Activated T-helper 17 cell treated with anti-CD3 and anti-CD28 coated beads, Interleukin-2, amount 50 U/mL, for 72 hours (primary cell): ENCODE data around the gene ATAD3A. TPM values are rescaled to one million over a fixed set of nuclear protein-coding genes. Genes with fewer than 3 reads are reported as not detected.
A peak's percentile ranks its signal among the peaks of the same experiment; 100 is the strongest.
"Not testable (repeated sequence)": the region's sequence is repeated elsewhere in the genome, so short reads cannot be mapped to it uniquely, and the experiment has no call there.

Experiments
- ATAC-seq: fragments of 150-1000 bp; cut with Tn5 transposase; replicated peaks from 2 replicates; pipeline ENCODE4 v1.10.0; 2021; ENCODE audit warnings: mild to moderate bottlenecking, moderate library complexity
- H3K27ac Mint-ChIP-seq: one replicate; pipeline ENCODE4 v1.8.0; 2022; ENCODE audit warnings: mixed read lengths
- H3K27me3 Mint-ChIP-seq: one replicate; pipeline ENCODE4 v1.8.0; 2022; ENCODE audit warnings: mixed read lengths
- H3K36me3 Mint-ChIP-seq: one replicate; pipeline ENCODE4 v1.8.0; 2022; ENCODE audit warnings: low read depth, mild to moderate bottlenecking, mixed read lengths
- H3K4me1 Mint-ChIP-seq: one replicate; pipeline ENCODE4 v1.8.0; 2022; ENCODE audit warnings: mixed read lengths
- H3K4me3 Mint-ChIP-seq: one replicate; pipeline ENCODE4 v1.8.0; 2022; ENCODE audit warnings: mild to moderate bottlenecking, mixed read lengths
- H3K9me3 Mint-ChIP-seq: one replicate; pipeline ENCODE4 v1.8.0; 2022; ENCODE audit warnings: mixed read lengths
- total RNA-seq, 2 donors: library from RNA; stranded (reverse); gene quantifications; one replicate each; pipeline ENCODE4 v1.2.3, GENCODE V29; 2022

Gene ATAD3A
- total RNA-seq, 2 donors from 2014 or later = 24.2 to 56.8 TPM

- not testable (repeated sequence) for H3K4me3 Mint-ChIP-seq, H3K27me3 Mint-ChIP-seq, H3K27ac Mint-ChIP-seq, H3K36me3 Mint-ChIP-seq, H3K9me3 Mint-ChIP-seq, ATAC-seq
- H3K4me1 Mint-ChIP-seq = peaks cover 12% of the 10 kb centered on the region
Measured at GRCh38 chr1:1508775-1509464, 3.0 kb upstream of the ATAD3A start.

GRCh38 chr1:1509465-1509850, 2.5 kb upstream of the ATAD3A start:
- H3K4me3 Mint-ChIP-seq, H3K9me3 Mint-ChIP-seq, ATAC-seq, H3K27ac Mint-ChIP-seq, H3K27me3 Mint-ChIP-seq, H3K36me3 Mint-ChIP-seq: not testable (repeated sequence)
- peaks cover 12% of the 10 kb centered on the region for H3K4me1 Mint-ChIP-seq

GRCh38 chr1:1510912-1511532, 940 bp upstream of the ATAD3A start:
- peak overlapping the region; percentile 96 for H3K4me3 Mint-ChIP-seq
- H3K36me3 Mint-ChIP-seq = peaks cover 9% of the 10 kb centered on the region
- no peaks in the 10 kb centered on the region for H3K27me3 Mint-ChIP-seq
- no peak for ATAC-seq
- H3K4me1 Mint-ChIP-seq = peaks cover 5% of the 10 kb centered on the region
- no peaks in the 10 kb centered on the region for H3K9me3 Mint-ChIP-seq
- peak overlapping the region; percentile 97 for H3K27ac Mint-ChIP-seq

DNA sequence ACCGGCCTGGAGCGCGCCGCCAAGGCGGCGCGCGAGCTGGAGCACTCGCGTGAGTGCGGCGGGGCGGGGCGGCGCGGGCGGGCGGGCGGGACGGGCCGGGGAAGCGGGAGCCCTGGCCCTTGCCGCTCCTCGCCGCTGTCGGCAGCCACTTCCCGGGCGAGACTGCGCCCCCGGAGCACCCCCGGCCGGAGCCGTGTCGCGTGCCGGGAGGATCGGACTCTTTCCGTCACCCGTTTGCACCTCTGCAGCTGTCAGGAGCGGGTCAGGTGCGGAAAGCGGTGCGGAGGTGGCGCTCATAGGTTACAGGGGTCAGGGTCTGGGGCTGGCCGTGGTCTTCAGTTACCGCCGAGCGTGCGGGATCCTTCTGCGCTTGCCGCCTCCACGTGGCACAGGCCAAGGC, 463 bp downstream of the ATAD3A start:
- H3K4me1 Mint-ChIP-seq, H3K27ac Mint-ChIP-seq, H3K27me3 Mint-ChIP-seq, H3K9me3 Mint-ChIP-seq: not testable (repeated sequence)
- H3K4me3 Mint-ChIP-seq = peak overlapping the region; percentile 96
- peaks cover 15% of the 10 kb centered on the region for H3K36me3 Mint-ChIP-seq
- peak; percentile 6 for ATAC-seq

DNA sequence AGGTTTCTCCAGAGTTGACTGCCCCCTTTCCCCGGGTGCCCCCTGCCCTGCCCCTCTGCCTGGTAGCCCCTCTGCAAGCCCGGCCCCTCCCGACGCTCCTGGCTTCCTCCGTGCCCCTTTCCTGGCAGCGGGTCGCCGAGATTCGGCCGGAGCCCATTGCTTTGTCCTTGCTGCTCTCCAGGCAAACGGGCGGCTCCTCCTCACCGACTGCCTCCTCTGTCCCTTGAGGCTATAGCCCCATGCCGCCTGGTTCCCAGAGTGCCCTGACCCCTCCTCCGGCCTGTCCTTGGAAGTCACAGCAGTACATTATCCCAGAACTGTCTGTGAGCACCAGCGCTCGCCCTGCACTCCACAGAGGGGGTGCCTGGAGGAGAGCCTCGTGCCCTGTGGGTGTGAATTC, 1.7 kb downstream of the ATAD3A start:
- not testable (repeated sequence) for ATAC-seq, H3K27ac Mint-ChIP-seq, H3K9me3 Mint-ChIP-seq, H3K4me1 Mint-ChIP-seq, H3K27me3 Mint-ChIP-seq
- H3K4me3 Mint-ChIP-seq = peak overlapping the region; percentile 66
- peaks cover 26% of the 10 kb centered on the region for H3K36me3 Mint-ChIP-seq

DNA sequence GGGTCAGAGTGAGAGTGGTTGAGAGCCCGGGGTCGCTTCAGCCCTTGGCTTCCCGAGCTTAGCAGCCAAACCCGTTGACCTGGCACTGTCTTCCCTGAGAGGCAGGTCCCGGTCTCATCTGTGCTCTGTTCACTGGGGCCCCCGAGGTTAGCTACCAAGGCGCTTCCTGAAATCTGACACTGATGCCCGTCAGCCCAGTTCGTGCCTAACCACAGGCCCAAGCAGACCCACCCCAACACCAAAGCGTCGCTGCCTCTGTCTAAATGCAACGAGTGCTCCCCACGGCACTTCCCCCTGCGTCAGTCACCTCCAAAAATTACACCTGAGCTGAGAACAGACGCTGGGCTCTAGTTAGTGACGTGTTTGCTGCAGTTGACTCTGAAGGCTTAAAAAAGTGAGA, 2.4 kb downstream of the ATAD3A start:
- H3K9me3 Mint-ChIP-seq, H3K27ac Mint-ChIP-seq, H3K4me1 Mint-ChIP-seq, H3K27me3 Mint-ChIP-seq, H3K4me3 Mint-ChIP-seq, ATAC-seq: not testable (repeated sequence)
- H3K36me3 Mint-ChIP-seq = peaks cover 29% of the 10 kb centered on the region

DNA sequence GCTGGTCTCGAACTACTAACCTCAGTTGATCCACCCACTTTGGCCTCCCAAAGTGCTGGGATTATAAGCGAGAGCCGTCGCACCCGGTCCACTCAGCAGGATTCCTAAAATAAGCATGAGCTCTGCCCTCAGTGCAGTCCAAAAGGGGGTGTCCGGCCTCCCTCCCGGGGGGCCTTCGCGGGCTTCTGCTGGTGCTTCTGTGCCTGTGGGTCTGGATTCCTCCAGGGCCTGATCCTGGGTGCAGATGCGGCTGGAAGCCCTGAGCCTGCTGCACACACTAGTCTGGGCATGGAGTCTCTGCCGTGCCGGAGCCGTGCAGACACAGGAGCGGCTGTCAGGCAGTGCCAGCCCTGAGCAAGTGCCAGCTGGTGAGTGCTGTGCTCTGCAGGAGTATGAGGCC, 5.0 kb downstream of the ATAD3A start:
- not testable (repeated sequence) for H3K4me1 Mint-ChIP-seq, H3K9me3 Mint-ChIP-seq

GRCh38 chr1:1517973-1518620, 6.1 kb downstream of the ATAD3A start:
- H3K9me3 Mint-ChIP-seq = no peaks in the 10 kb centered on the region
- no peak overlapping the region for H3K27ac Mint-ChIP-seq
- no peaks in the 10 kb centered on the region for H3K4me1 Mint-ChIP-seq
- no peak for ATAC-seq
- H3K4me3 Mint-ChIP-seq = no peak overlapping the region
- peaks cover 44% of the 10 kb centered on the region for H3K36me3 Mint-ChIP-seq
- H3K27me3 Mint-ChIP-seq = no peaks in the 10 kb centered on the region

More for the DNA sequence above, 5.0 kb downstream of the ATAD3A start:
- H3K27ac Mint-ChIP-seq, H3K27me3 Mint-ChIP-seq, H3K4me3 Mint-ChIP-seq, ATAC-seq: not testable (repeated sequence)
- H3K36me3 Mint-ChIP-seq = peaks cover 38% of the 10 kb centered on the region

- H3K27ac Mint-ChIP-seq, H3K27me3 Mint-ChIP-seq, H3K4me3 Mint-ChIP-seq, H3K4me1 Mint-ChIP-seq, ATAC-seq, H3K9me3 Mint-ChIP-seq: not testable (repeated sequence)
- H3K36me3 Mint-ChIP-seq = peaks cover 44% of the 10 kb centered on the region
Measured at GRCh38 chr1:1518621-1519007, 6.7 kb downstream of the ATAD3A start.

DNA sequence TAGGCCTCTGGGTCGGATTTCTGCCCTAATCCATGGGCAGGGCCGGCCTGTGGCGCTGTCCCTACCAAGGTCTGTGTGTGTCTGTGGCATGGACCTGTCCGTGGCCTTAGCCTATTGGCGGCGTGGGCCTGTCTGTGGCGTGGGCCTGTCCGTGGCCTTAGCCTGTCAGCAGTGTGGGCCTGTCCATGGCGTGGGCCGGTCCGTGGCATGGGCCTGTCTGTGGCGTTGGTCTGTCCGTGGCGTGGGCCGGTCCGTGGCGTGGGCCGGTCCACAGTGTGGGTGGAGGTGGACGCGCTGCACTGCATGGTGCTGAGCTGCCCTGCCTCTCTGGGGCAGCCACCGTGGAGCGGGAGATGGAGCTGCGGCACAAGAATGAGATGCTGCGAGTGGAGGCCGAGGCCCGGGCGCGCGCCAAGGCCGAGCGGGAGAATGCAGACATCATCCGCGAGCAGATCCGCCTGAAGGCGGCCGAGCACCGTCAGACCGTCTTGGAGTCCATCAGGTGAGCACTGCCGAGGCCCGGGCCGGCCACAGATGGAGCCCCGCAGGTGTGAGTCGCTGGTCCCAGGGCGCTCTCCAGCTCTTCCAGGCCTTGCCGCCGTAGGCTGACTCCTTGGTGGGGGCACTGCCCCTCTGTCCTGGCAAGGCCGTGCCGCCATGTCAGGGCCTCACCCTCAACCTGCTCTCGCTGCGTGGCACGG, 8.0 kb downstream of the ATAD3A start:
- H3K4me1 Mint-ChIP-seq, ATAC-seq, H3K4me3 Mint-ChIP-seq, H3K27me3 Mint-ChIP-seq, H3K27ac Mint-ChIP-seq, H3K9me3 Mint-ChIP-seq: not testable (repeated sequence)
- peaks cover 45% of the 10 kb centered on the region for H3K36me3 Mint-ChIP-seq

DNA sequence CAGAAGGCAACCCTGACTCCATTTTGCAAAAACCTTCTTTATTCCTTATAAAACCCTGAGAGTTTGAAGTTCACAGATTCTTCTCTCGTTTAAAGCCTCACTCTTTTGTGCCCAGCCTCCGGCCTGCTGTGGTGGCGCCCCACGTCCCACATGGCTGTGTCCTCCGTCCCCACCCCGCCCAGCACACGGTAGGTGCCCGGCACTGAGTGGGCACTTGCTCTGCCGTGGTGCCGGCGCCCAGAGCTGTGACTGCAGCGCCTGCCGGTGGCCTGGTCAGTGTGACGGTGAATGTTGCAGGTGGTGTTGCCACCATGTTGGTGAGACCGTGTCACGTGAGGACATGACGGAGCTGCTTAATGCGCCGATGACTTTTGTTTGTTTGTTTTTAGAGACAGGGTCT, 9.4 kb downstream of the ATAD3A start:
- H3K4me1 Mint-ChIP-seq = no peaks in the 10 kb centered on the region
- ATAC-seq = no peak
- no peak overlapping the region for H3K27ac Mint-ChIP-seq
- H3K27me3 Mint-ChIP-seq = no peaks in the 10 kb centered on the region
- H3K36me3 Mint-ChIP-seq = peaks cover 50% of the 10 kb centered on the region
- no peak overlapping the region for H3K4me3 Mint-ChIP-seq
- H3K9me3 Mint-ChIP-seq = no peaks in the 10 kb centered on the region

DNA sequence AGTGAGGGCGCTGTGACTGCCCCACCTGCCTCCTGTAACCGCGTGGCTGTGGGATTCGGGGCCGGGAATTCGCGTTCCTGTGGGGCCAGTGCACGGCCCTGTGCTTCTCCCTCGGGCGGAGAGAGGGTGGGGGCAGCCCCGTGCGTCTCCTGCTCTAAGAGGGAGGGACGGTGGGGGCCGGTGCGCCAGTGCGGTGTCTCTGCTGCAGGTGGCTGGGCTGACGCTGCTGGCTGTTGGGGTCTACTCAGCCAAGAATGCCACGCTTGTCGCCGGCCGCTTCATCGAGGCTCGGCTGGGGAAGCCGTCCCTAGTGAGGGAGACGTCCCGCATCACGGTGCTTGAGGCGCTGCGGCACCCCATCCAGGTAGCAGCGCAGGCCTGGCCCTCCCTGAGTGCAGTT, 10.6 kb downstream of the ATAD3A start:
- not testable (repeated sequence) for H3K27me3 Mint-ChIP-seq, H3K4me3 Mint-ChIP-seq, H3K9me3 Mint-ChIP-seq, H3K27ac Mint-ChIP-seq, H3K4me1 Mint-ChIP-seq, ATAC-seq
- peaks cover 50% of the 10 kb centered on the region for H3K36me3 Mint-ChIP-seq

DNA sequence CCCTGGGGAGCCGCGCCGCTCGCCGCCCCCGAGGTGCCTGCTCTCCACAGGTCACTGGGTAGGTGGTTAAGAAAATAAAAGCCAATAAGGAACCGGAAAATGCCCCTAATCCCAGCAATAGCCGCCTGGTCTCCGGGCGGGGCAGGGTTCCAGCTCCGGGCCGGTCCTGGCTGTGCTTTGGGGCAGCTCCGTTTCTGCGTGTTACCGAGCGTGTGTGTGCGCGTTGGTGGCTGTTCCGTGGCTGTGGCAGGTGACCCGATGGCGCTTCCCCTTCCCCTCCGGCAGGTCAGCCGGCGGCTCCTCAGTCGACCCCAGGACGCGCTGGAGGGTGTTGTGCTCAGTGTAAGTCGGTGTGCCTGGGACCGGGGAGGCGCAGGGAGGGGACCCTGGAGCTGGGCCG, 11.3 kb downstream of the ATAD3A start:
- not testable (repeated sequence) for H3K27ac Mint-ChIP-seq, H3K4me1 Mint-ChIP-seq, H3K4me3 Mint-ChIP-seq, H3K27me3 Mint-ChIP-seq, H3K9me3 Mint-ChIP-seq, ATAC-seq
- peaks cover 50% of the 10 kb centered on the region for H3K36me3 Mint-ChIP-seq

DNA sequence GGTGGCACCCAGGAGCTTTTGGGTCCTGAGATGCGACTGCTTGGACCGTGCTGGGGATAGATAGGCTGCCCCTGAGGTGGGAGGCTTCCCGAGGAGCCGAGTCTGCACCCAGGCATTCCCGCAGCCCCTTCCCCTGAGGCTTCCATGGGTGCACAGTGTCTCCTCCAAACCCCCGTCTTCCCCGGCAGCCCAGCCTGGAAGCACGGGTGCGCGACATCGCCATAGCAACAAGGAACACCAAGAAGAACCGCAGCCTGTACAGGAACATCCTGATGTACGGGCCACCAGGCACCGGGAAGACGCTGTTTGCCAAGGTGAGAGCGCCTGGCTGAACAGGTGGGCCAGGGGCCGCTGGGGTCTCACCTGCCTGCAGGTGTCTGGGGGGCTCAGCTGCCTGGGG, 11.7 kb downstream of the ATAD3A start:
- H3K4me3 Mint-ChIP-seq, ATAC-seq, H3K27ac Mint-ChIP-seq, H3K9me3 Mint-ChIP-seq, H3K27me3 Mint-ChIP-seq, H3K4me1 Mint-ChIP-seq: not testable (repeated sequence)
- H3K36me3 Mint-ChIP-seq = peaks cover 47% of the 10 kb centered on the region
